ENCODE measurements around the gene PIPOX. TPM values are rescaled to one million over a fixed set of nuclear protein-coding genes. Genes with fewer than 3 reads are reported as not detected.

The PIPOX gene
- total and polyA plus RNA-seq, 2 of the 8 experiments (the other 6 are each of a cell fraction or from before 2014, with no cell fraction given), result 57.2 to 99.6 TPM

DNA sequence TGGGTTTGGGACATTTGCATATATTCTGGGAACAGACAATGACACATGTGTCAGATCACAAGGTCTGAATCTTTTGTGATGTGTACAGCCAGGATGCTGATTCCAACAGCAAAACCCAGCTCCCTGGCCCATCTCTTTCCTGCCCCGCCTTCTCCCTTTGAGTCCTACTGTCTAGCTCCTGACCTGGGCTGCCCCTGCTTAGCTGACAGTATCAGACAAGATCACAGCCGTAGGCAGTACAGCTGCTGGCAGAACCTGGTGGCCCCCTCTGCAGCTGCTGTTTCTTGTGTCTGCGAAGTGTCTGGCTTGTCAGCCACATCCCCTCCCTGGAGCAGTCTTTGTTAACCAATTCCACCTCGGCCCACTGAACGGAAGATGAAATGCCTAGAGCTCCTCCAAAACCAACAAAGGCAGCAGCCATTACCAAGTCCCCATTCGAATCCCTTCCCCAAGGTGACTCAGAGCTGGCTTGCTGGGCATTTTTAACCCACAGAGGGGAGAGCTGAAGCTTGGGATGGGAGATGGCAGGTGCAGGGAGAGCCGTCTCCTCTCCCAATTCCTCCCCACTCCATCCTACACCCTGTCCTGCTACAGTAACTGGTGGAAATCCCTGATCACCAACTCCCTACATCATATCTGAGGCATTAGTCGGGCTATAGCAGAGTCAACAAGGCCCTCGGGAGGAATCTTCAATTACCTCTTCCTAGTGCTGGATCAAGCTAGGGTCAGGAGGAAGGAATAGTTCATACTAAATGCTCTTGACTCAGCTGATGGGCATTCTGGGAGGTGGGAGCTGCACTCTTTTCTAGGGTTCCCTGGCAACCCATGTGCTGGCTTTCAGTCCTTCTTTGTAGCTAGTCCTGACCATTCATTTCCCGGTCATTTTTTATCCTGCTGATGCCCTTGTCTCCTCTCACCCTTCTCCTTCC, 5.8 kb downstream of the PIPOX start:
- ChIA-PET CTCF (ENCODE audit: partially characterized antibody) (interaction anchor here (0.7 to 4.4 kb wide), 20 partner anchors 11 to 132 kb away, joined by 3 to 21 read pairs (median 4); no protein-coding TSS in a partner anchor), POLR2A (ENCODE audit: partially characterized antibody) (interaction anchor here (0.7 to 2.4 kb wide), 10 partner anchors 9 to 323 kb away, joined by 3 to 9 read pairs (median 4); no protein-coding TSS in a partner anchor)
- Histone ChIP-seq H3K36me3 (ENCODE audit: control insufficient read depth in 2 of 4, insufficient read depth in 4 of 4, low read length in 3 of 4) (peaks cover 0 to 23% (median 2%) of the 10 kb centered on the region in 4 experiments; a peak in 5 of 8 replicates), H2BK20ac (ENCODE audit: low read length) (no peak overlapping the region), H2AFZ (ENCODE audit: low read length) (no peak overlapping the region), H3K4ac (replicated peaks; ENCODE audit: insufficient read length, low read depth, low read length) (no peak overlapping the region), H2BK5ac (ENCODE audit: low read depth, low read length) (0 out of 2 replicates have a peak overlapping the region, but pooled peaks have one; percentile 32), H3K79me1 (ENCODE audit: low read depth, low read length) (0 out of 2 replicates have a peak, but pooled peaks cover 2% of the 10 kb centered on the region), H4K20me1 (replicated peaks in 1 of 2; ENCODE audit: control insufficient read depth in 1 of 2, insufficient read depth in 2 of 2, low read length in 2 of 2) (no peaks in the 10 kb centered on the region), H3K4me3 (ENCODE audit: extremely low read depth in 1 of 4, insufficient read depth in 2 of 4, low read depth in 3 of 4, low read length in 4 of 4) (no peak overlapping the region), H3K56ac (replicated peaks; ENCODE audit: insufficient read length, low read depth, low read length) (no peak overlapping the region), H3K18ac (ENCODE audit: extremely low read depth, low read length) (no peak overlapping the region), H4K91ac (replicated peaks; ENCODE audit: insufficient read length, low read length) (peak overlapping the region; percentile 34), H3K23ac (ENCODE audit: insufficient read length) (no peak overlapping the region), H3K4me2 (ENCODE audit: insufficient read depth in 1 of 2, low read depth in 2 of 2, low read length in 2 of 2) (no peak overlapping the region), H2BK120ac (replicated peaks; ENCODE audit: low read depth, low read length) (no peak overlapping the region), H3K23me2 (ENCODE audit: low read depth, low read length) (no peaks in the 10 kb centered on the region), H3K14ac (ENCODE audit: insufficient read length) (no peak overlapping the region), H3K9ac (replicated peaks in 1 of 4; ENCODE audit: extremely low read depth in 1 of 4, low read depth in 3 of 4, low read length in 3 of 4) (no peak overlapping the region), H3K9me3 (ENCODE audit: insufficient read depth in 2 of 2, low read depth in 1 of 2, low read length in 1 of 2) (no peaks in the 10 kb centered on the region), H4K5ac (ENCODE audit: insufficient read length, low read depth, low read length) (no peak overlapping the region), H3K4me1 (replicated peaks in 1 of 4; ENCODE audit: control insufficient read depth in 3 of 4, insufficient read depth in 4 of 4, low read length in 3 of 4) (peaks cover 3 to 14% (median 8%) of the 10 kb centered on the region in 4 experiments), H2BK12ac (ENCODE audit: low read depth, low read length) (0 out of 2 replicates have a peak overlapping the region, but pooled peaks have one; percentile 41), H3K27me3 (replicated peaks in 1 of 4; ENCODE audit: control insufficient read depth in 3 of 4, extremely low read depth in 1 of 4, insufficient read depth in 3 of 4, low read length in 3 of 4) (no peaks in the 10 kb centered on the region), H3K27ac (ENCODE audit: low read depth, low read length) (no peak overlapping the region), H2AK5ac (ENCODE audit: low read depth, low read length) (0 out of 2 replicates have a peak overlapping the region, but pooled peaks have one; percentile 66), H2BK15ac (ENCODE audit: low read length) (peak overlapping the region; percentile 54; the same call in 1 of the 2 replicates), H4K8ac (ENCODE audit: extremely low read depth, insufficient read depth, low read length) (peak overlapping the region; percentile 69), H3K79me2 (ENCODE audit: control insufficient read depth in 1 of 2, insufficient read depth in 2 of 2, low read length in 2 of 2) (peaks cover 0 to 6% of the 10 kb centered on the region in 2 experiments; a peak in 1 of 4 replicates)
- DNase-seq (ENCODE audit: low read depth in 1 of 2, low spot score in 2 of 2) (no peak), FAIRE-seq (no peak)
- TF ChIP-seq NRF1 (IDR thresholded peaks at IDR 0.05; ENCODE audit: low read depth, low read length) (no peak), RAD21 (IDR thresholded peaks at IDR 0.05 in 1 of 2, conservative IDR thresholded peaks at IDR 0.05 in 1 of 2; ENCODE audit: low read depth in 2 of 2, low read length in 2 of 2) (no peak), NANOG (IDR thresholded peaks at IDR 0.05; ENCODE audit: insufficient read depth, low read depth, low read length, poor library complexity, severe bottlenecking) (no peak), CEBPB (IDR thresholded peaks at IDR 0.05; ENCODE audit: low read depth, low read length) (no peak), MAFK (IDR thresholded peaks at IDR 0.05; ENCODE audit: low read depth, low read length) (no peak), FOSL1 (IDR thresholded peaks at IDR 0.05; ENCODE audit: insufficient read depth, low read depth, low read length) (no peak), CBX5 (IDR thresholded peaks at IDR 0.05; ENCODE audit: low read depth, low read length) (no peak), RXRA (IDR thresholded peaks at IDR 0.05; ENCODE audit: insufficient read depth, low read depth, low read length) (no peak), EP300 (IDR thresholded peaks at IDR 0.05; ENCODE audit: borderline replicate concordance in 1 of 2, low read depth in 2 of 2, low read length in 2 of 2) (no peak), BACH1 (IDR thresholded peaks at IDR 0.05; ENCODE audit: low read length) (no peak)
- WGBS, 2 experiments (ENCODE audit: extremely low coverage in 1 of 2, insufficient coverage in 1 of 2, insufficient read length in 1 of 2, insufficient replicate concordance in 2 of 2, low coverage in 1 of 2, low lambda C conversion rate in 2 of 2, missing lambda C conversion rate in 1 of 2), result 81% methylated on average over 10 of the region's 10 CpGs; no CpG with 5 or more reads in 1 of the 2 experiments
